K562 (cell line): ENCODE data around the gene XPR1.

Experiments
- ADNP ChIP-seq: fragments of 200-800 bp; sonication (Bioruptor generic); IDR thresholded peaks from 2 replicates; pipeline ENCODE4 v1.6.1; 2016; ENCODE audit warnings: missing genetic modification characterization, missing compliant biosample characterization
- GATA2 ChIP-seq: sonication (generic); formaldehyde crosslinking; IDR thresholded peaks from 2 replicates; pipeline ENCODE4 v1.4.0; 2020; ENCODE audit warnings: mild to moderate bottlenecking, missing genetic modification reagents
- NFXL1 ChIP-seq: fragments of 450-650 bp; formaldehyde crosslinking; IDR thresholded peaks from 2 replicates; pipeline ENCODE4 v1.4.0; 2021; ENCODE audit warnings: mild to moderate bottlenecking
- SMAD3 ChIP-seq: fragments of 450-650 bp; formaldehyde crosslinking; conservative IDR thresholded peaks from 2 replicates; pipeline ENCODE4 v1.4.0; 2020; ENCODE audit warnings: mild to moderate bottlenecking
- TF ChIP-seq, protein P1 (sequence below): sonication (generic); formaldehyde crosslinking; IDR thresholded peaks from 2 replicates; pipeline ENCODE4 v1.8.1; 2023; ENCODE audit warnings: mild to moderate bottlenecking, missing genetic modification reagents

DNA sequence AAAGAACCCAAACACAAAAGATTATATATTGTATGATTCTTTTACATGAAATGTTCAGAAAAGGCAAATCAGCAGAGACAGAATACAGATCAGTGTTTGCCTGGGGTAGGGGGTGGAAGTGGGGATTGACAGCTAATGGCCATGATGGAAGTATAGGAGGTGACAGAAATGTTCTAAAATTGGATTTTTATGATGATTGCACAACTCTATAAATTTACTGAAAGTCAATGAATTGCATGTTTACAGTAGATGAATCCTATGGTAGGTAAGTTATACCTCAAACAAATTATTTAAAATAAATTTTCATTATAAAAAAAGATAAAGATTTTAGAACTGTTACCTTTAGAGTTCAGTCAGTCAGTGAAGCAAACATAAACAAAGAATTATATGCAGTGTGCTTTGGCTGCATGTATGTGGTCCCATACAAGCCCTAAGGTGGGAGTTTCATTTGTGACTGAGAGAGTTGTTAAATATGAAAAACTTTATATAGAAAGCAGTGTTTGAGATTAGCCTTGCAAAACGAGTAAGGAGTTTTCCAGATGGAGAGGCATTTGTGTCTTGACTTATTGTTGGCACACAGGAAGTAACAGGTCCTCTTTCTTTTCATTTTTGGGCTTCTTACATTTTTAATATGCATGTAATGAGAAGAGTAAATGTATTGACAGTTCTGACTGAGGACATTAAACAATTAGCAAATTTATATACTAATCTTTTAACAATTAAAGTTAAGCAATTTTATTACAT lies 165.2 kb downstream of the XPR1 start:
- TF ChIP-seq NFXL1 (no peak), GATA2 (no peak), ADNP (tag) (no peak), SMAD3 (CRISPR knock-in tag) (no peak)
- TF ChIP-seq, protein P1, sequence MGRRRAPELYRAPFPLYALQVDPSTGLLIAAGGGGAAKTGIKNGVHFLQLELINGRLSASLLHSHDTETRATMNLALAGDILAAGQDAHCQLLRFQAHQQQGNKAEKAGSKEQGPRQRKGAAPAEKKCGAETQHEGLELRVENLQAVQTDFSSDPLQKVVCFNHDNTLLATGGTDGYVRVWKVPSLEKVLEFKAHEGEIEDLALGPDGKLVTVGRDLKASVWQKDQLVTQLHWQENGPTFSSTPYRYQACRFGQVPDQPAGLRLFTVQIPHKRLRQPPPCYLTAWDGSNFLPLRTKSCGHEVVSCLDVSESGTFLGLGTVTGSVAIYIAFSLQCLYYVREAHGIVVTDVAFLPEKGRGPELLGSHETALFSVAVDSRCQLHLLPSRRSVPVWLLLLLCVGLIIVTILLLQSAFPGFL (CRISPR knock-in tag) = no peak
